AG04449 (cell line): Measurements from ENCODE around the gene RPS6KA3.
"Not testable (repeated sequence)": the region's sequence is repeated elsewhere in the genome, so short reads cannot be mapped to it uniquely, and the experiment has no call there.

Experiments
- CTCF ChIA-PET: fragments of 350-600 bp; formaldehyde crosslinking; extraction: SDS; loops from one replicate; lab custom pipeline; 2021; ENCODE audit warnings: antibody characterized with exemption; lab: Yijun Ruan, JAX
- POLR2A ChIA-PET: fragments of 400-600, 350-600 bp; formaldehyde crosslinking; extraction: SDS; loops from one replicate; lab custom pipeline; 2020; ENCODE audit warnings: antibody characterized with exemption, inconsistent platforms; lab: Yijun Ruan, JAX
- DNase-seq: peaks from one replicate; pipeline ENCODE4 v3.0.0-alpha.2; 2010; ENCODE audit warnings: low read depth, low spot score
- H3K4me3 ChIP-seq: 2 replicates; pipeline ENCODE4 v1.5.1; 2011; ENCODE audit warnings: low read depth, mild to moderate bottlenecking, control low read depth, low read length
- CTCF ChIP-seq: IDR thresholded peaks from one replicate; pipeline ENCODE4 v1.5.1; 2011; ENCODE audit warnings: mild to moderate bottlenecking, moderate library complexity, low read length, control low read depth, inconsistent platforms; ENCODE audit not compliant: insufficient read depth; ENCODE audit errors: missing control alignments

The RPS6KA3 gene

GRCh38 chrX:20181598-20182329 lies 84.9 kb downstream of the RPS6KA3 start:
- ChIA-PET POLR2A (no interaction called here), CTCF (no interaction called here)
- DNase-seq = no peak
- no peak for TF ChIP-seq CTCF
- no peak overlapping the region for H3K4me3 ChIP-seq

GRCh38 chrX:20177093-20177492 lies 89.6 kb downstream of the RPS6KA3 start:
- POLR2A ChIA-PET = no interaction called here
- no peak for TF ChIP-seq CTCF

GRCh38 chrX:20173856-20174255 lies 92.9 kb downstream of the RPS6KA3 start:
- POLR2A ChIA-PET = no interaction called here
- TF ChIP-seq CTCF = no peak
- DNase-seq = no peak
- no peak overlapping the region for H3K4me3 ChIP-seq
- CTCF ChIA-PET = no interaction called here

More at GRCh38 chrX:20177093-20177492, 89.6 kb downstream of the RPS6KA3 start:
- CTCF ChIA-PET = no interaction called here
- DNase-seq = no peak
- H3K4me3 ChIP-seq = no peak overlapping the region

GRCh38 chrX:20173313-20173712 lies 93.4 kb downstream of the RPS6KA3 start:
- POLR2A ChIA-PET = no interaction called here
- no peak for DNase-seq
- CTCF ChIA-PET = no interaction called here
- TF ChIP-seq CTCF = no peak
- no peak overlapping the region for H3K4me3 ChIP-seq

GRCh38 chrX:20171887-20172286 lies 94.8 kb downstream of the RPS6KA3 start:
- POLR2A ChIA-PET = no interaction called here
- no peak overlapping the region for H3K4me3 ChIP-seq
- DNase-seq = no peak
- no peak for TF ChIP-seq CTCF
- CTCF ChIA-PET = no interaction called here

GRCh38 chrX:20162516-20162915 lies 104.2 kb downstream of the RPS6KA3 start:
- CTCF ChIA-PET, DNase-seq, POLR2A ChIA-PET, H3K4me3 ChIP-seq: not testable (repeated sequence)
